ENCODE results near the gene ALOX5. TPM values are rescaled to one million over a fixed set of nuclear protein-coding genes. Genes with fewer than 3 reads are reported as not detected.

Gene ALOX5
- total and polyA plus RNA-seq, 2 of the 4 experiments (the other 2 are of a cell fraction) = not detected

DNA sequence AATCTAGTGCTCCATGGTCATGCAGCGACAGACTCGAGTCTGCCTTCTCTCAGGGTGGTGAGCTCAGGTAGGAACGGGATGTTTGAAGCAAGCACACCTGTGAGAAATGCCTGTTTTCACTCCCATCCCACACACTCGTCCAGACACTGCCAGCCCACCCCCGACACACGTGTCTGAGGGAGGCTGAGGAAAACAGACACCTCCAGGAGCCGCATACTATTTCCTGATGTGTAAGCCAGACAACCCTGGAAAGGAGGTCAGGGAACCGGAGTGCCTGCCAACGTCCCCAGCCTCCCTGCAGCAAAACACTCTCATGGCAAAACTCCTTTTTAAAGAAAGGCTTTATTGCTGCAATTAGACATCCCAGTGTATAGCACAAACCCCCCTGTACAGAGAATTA, 80.2 kb downstream of the ALOX5 start:
- Histone ChIP-seq H2BK5ac (ENCODE audit: low read depth, low read length, poor library complexity, severe bottlenecking) (no peak overlapping the region), H3K4me3 (ENCODE audit: insufficient read depth, low read depth, low read length) (no peak overlapping the region), H2BK20ac (ENCODE audit: low read depth, low read length) (no peak overlapping the region), H3K27ac (ENCODE audit: insufficient read depth, low read length) (no peak overlapping the region), H4K8ac (ENCODE audit: low read depth in 2 of 2, low read length in 2 of 2) (no peak overlapping the region), H2AK9ac (replicated peaks; ENCODE audit: low read depth, low read length, poor library complexity) (no peak overlapping the region), H3K4me2 (ENCODE audit: low read depth, low read length) (no peak overlapping the region), H4K5ac (ENCODE audit: low read depth, low read length) (no peak overlapping the region), H3K36me3 (ENCODE audit: control insufficient read depth, insufficient read depth, low read length) (peaks cover 4% of the 10 kb centered on the region), H2BK120ac (ENCODE audit: low read depth, low read length) (no peak overlapping the region), H3K9ac (ENCODE audit: low read depth, low read length) (no peak overlapping the region), H3K4me1 (ENCODE audit: control insufficient read depth, insufficient read depth, low read length) (no peaks in the 10 kb centered on the region), H3K4ac (ENCODE audit: low read depth, low read length) (no peak overlapping the region), H3K79me1 (ENCODE audit: low read depth in 1 of 2, low read length in 2 of 2) (no peaks in the 10 kb centered on the region), H4K20me1 (ENCODE audit: insufficient read depth, low read length) (no peaks in the 10 kb centered on the region), H3K14ac (replicated peaks; ENCODE audit: low read depth, low read length) (no peak overlapping the region), H2AK5ac (ENCODE audit: low read depth, low read length) (no peak overlapping the region), H2BK15ac (ENCODE audit: low read depth, low read length) (no peak overlapping the region), H2AFZ (replicated peaks; ENCODE audit: low read length, poor library complexity) (no peak overlapping the region), H4K91ac (ENCODE audit: insufficient read depth, low read depth, low read length) (no peak overlapping the region), H3K9me1 (ENCODE audit: insufficient read depth, low read length) (no peaks in the 10 kb centered on the region), H3K56ac (ENCODE audit: extremely low read depth, insufficient read depth, low read length) (no peak overlapping the region), H3K23ac (ENCODE audit: low read depth, low read length) (no peak overlapping the region), H3K27me3 (ENCODE audit: control insufficient read depth, insufficient read depth, low read length) (no peaks in the 10 kb centered on the region), H3K18ac (ENCODE audit: low read depth, low read length) (no peak overlapping the region), H3K9me3 (ENCODE audit: control insufficient read depth, insufficient read depth, low read length) (no peaks in the 10 kb centered on the region)
- WGBS, 2 experiments (ENCODE audit: extremely low coverage in 2 of 2, insufficient read length in 1 of 2) = no CpG with 5 or more reads among the region's 9 CpGs
- ATAC-seq (ENCODE audit: low read depth) = no peak
- DNase-seq = no peak
- in situ Hi-C loops (cut with MboI; ENCODE audit: low sequenced_read_pairs) (no loop called here), intact Hi-C loops (cut with micrococcal nuclease) (no loop called here), dilution Hi-C loops (cut with HindIII; ENCODE audit: low sequenced_read_pairs, unreplicated experiment) (no loop called here)
- ChIA-PET CTCF (no interaction called here), POLR2A (ENCODE audit: unreplicated experiment) (interaction anchor here (0.9 kb wide), 1 partner anchor 217 kb away, joined by 3 read pairs; no protein-coding TSS in a partner anchor)
- TF ChIP-seq, protein P1, sequence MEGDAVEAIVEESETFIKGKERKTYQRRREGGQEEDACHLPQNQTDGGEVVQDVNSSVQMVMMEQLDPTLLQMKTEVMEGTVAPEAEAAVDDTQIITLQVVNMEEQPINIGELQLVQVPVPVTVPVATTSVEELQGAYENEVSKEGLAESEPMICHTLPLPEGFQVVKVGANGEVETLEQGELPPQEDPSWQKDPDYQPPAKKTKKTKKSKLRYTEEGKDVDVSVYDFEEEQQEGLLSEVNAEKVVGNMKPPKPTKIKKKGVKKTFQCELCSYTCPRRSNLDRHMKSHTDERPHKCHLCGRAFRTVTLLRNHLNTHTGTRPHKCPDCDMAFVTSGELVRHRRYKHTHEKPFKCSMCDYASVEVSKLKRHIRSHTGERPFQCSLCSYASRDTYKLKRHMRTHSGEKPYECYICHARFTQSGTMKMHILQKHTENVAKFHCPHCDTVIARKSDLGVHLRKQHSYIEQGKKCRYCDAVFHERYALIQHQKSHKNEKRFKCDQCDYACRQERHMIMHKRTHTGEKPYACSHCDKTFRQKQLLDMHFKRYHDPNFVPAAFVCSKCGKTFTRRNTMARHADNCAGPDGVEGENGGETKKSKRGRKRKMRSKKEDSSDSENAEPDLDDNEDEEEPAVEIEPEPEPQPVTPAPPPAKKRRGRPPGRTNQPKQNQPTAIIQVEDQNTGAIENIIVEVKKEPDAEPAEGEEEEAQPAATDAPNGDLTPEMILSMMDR (conservative IDR thresholded peaks at IDR 0.05; ENCODE audit: low read depth, low read length) = no peak
- no peak for TF ChIP-seq SMC3 (IDR thresholded peaks at IDR 0.05; ENCODE audit: low read depth, low read length)
- no peak for TF ChIP-seq NFE2L2 (IDR thresholded peaks at IDR 0.05; ENCODE audit: low read depth, low read length)
- TF ChIP-seq, protein P2, sequence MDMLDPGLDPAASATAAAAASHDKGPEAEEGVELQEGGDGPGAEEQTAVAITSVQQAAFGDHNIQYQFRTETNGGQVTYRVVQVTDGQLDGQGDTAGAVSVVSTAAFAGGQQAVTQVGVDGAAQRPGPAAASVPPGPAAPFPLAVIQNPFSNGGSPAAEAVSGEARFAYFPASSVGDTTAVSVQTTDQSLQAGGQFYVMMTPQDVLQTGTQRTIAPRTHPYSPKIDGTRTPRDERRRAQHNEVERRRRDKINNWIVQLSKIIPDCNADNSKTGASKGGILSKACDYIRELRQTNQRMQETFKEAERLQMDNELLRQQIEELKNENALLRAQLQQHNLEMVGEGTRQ (IDR thresholded peaks at IDR 0.05; ENCODE audit: low read depth, low read length) = no peak
- TF ChIP-seq CEBPB (IDR thresholded peaks at IDR 0.05; ENCODE audit: low read depth, low read length) = no peak
- BruUV-seq (replicated peaks) = no TSS peak

All from IMR-90 (cell line).